Liver (tissue), 3 donors: Measurements from ENCODE around the gene TAPBPL.

ENCODE experiments used
- GABPA ChIP-seq, 2 donors: IDR thresholded peaks in 1 of 2; conservative IDR thresholded peaks in 1 of 2; 2 replicates each; pipeline ENCODE4 v1.6.1; 2016; ENCODE audit warnings: antibody characterized with exemption in 2 of 2, mild to moderate bottlenecking in 1 of 2, moderate library complexity in 1 of 2
- SP1 ChIP-seq: IDR thresholded peaks from 2 replicates; pipeline ENCODE4 v1.6.1; 2018; ENCODE audit warnings: antibody characterized with exemption, mild to moderate bottlenecking
- TF ChIP-seq, protein P1 (sequence below): fragments of 150-350 bp; IDR thresholded peaks from 2 replicates; pipeline ENCODE4 v1.5.1; 2017; ENCODE audit warnings: improper control_type of control experiment, low read depth, low read length; ENCODE audit not compliant: missing input control
- TF ChIP-seq, protein P2 (sequence below): IDR thresholded peaks from 2 replicates; pipeline ENCODE4 v1.6.1; 2016; ENCODE audit warnings: antibody characterized with exemption, mild to moderate bottlenecking
- donor health status: healthy.
- donor health status: healthy.

DNA sequence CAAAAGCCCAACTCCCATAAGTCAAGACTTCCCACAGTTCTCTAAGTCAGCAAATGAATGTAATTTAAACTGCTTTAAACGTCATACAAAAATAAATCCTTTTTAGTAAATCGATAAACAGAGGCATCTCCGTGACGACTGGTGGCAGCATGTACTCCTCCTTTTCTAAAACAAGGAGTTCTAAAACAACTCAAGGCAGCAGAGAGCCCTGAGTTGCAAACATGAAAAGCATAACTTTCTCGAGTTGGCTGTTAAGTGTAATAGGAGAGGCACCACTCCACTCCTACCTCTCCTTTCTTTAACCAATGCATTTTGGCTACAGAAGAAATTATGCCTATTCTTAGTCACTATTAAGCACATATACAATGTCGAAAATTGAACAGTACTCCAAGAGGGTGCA, 45.9 kb upstream of the TAPBPL start:
- TF ChIP-seq, protein P1, sequence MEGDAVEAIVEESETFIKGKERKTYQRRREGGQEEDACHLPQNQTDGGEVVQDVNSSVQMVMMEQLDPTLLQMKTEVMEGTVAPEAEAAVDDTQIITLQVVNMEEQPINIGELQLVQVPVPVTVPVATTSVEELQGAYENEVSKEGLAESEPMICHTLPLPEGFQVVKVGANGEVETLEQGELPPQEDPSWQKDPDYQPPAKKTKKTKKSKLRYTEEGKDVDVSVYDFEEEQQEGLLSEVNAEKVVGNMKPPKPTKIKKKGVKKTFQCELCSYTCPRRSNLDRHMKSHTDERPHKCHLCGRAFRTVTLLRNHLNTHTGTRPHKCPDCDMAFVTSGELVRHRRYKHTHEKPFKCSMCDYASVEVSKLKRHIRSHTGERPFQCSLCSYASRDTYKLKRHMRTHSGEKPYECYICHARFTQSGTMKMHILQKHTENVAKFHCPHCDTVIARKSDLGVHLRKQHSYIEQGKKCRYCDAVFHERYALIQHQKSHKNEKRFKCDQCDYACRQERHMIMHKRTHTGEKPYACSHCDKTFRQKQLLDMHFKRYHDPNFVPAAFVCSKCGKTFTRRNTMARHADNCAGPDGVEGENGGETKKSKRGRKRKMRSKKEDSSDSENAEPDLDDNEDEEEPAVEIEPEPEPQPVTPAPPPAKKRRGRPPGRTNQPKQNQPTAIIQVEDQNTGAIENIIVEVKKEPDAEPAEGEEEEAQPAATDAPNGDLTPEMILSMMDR: no peak
- TF ChIP-seq SP1 (no peak), GABPA (IDR thresholded peaks at IDR 0.05 in 1 of 2, conservative IDR thresholded peaks at IDR 0.05 in 1 of 2) (no peak)
- TF ChIP-seq, protein P2, sequence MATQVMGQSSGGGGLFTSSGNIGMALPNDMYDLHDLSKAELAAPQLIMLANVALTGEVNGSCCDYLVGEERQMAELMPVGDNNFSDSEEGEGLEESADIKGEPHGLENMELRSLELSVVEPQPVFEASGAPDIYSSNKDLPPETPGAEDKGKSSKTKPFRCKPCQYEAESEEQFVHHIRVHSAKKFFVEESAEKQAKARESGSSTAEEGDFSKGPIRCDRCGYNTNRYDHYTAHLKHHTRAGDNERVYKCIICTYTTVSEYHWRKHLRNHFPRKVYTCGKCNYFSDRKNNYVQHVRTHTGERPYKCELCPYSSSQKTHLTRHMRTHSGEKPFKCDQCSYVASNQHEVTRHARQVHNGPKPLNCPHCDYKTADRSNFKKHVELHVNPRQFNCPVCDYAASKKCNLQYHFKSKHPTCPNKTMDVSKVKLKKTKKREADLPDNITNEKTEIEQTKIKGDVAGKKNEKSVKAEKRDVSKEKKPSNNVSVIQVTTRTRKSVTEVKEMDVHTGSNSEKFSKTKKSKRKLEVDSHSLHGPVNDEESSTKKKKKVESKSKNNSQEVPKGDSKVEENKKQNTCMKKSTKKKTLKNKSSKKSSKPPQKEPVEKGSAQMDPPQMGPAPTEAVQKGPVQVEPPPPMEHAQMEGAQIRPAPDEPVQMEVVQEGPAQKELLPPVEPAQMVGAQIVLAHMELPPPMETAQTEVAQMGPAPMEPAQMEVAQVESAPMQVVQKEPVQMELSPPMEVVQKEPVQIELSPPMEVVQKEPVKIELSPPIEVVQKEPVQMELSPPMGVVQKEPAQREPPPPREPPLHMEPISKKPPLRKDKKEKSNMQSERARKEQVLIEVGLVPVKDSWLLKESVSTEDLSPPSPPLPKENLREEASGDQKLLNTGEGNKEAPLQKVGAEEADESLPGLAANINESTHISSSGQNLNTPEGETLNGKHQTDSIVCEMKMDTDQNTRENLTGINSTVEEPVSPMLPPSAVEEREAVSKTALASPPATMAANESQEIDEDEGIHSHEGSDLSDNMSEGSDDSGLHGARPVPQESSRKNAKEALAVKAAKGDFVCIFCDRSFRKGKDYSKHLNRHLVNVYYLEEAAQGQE: no peak
